ENCODE measurements around the gene KCNQ4.

DNA sequence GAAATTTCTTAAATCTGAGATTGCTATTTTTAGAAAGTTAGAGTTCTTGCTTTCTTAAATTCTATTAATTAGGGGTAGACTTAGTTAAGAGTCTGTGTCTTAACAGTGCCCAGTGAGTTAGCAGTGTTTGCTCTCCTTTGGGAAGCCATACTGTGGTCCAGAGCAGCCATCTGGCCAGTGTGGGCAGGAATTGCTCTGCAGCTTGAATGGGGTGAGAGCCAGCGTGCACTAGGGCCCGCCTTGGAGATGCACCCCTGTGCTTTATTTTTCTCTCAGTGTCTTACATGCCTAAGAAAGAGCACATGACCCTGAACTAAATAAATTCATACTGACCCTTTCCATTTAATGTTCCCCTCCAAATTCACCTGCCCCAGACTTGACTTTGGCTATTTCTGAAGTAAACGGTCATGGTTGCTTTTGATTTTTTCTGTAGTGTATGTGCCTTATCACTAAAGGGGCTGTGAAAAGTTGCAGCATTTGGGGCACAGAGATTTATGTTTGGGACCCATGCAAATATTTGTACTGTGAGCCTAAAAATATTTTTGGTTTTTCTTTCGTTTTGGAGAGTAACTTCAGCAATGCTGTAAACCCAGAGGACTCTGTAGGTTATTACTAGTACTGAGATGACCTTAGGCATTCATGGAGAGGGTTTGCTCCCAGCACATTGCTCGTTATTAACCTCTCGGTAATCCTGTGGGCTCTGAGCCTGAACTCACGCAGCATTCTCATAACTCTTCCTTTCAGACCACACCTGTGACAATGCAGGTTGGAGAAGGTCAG, 21.3 kb upstream of the KCNQ4 start:
- TF ChIP-seq FOXM1 (IDR thresholded peaks at IDR 0.05; ENCODE audit: borderline replicate concordance) (no peak), FOXK2 (IDR thresholded peaks at IDR 0.05) (no peak), ARNT (IDR thresholded peaks at IDR 0.05) (no peak), LEF1 (IDR thresholded peaks at IDR 0.05; ENCODE audit: borderline replicate concordance) (no peak), ELF4 (IDR thresholded peaks at IDR 0.05) (no peak), FOXA1 (IDR thresholded peaks at IDR 0.05) (no peak), SP1 (IDR thresholded peaks at IDR 0.05) (no peak), ZNF384 (IDR thresholded peaks at IDR 0.05) (no peak), BHLHE40 (IDR thresholded peaks at IDR 0.05; ENCODE audit: borderline replicate concordance) (no peak), TARDBP (IDR thresholded peaks at IDR 0.05) (no peak), SUZ12 (IDR thresholded peaks at IDR 0.05) (no peak)
- TF ChIP-seq, protein P1, sequence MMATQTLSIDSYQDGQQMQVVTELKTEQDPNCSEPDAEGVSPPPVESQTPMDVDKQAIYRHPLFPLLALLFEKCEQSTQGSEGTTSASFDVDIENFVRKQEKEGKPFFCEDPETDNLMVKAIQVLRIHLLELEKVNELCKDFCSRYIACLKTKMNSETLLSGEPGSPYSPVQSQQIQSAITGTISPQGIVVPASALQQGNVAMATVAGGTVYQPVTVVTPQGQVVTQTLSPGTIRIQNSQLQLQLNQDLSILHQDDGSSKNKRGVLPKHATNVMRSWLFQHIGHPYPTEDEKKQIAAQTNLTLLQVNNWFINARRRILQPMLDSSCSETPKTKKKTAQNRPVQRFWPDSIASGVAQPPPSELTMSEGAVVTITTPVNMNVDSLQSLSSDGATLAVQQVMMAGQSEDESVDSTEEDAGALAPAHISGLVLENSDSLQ (IDR thresholded peaks at IDR 0.05), result no peak

Measured in HEK293T (cell line).